IMR-90 (cell line): ENCODE data around the gene DNAI2. TPM values are rescaled to one million over a fixed set of nuclear protein-coding genes. Genes with fewer than 3 reads are reported as not detected.

ENCODE experiments used
- ATAC-seq: fragments of 200-7000 bp; cut with Tn5 transposase; 2 replicates; pipeline ENCODE4 v1.9.1; 2020; ENCODE audit warnings: low read depth, mild to moderate bottlenecking, moderate library complexity
- BruUV-seq: library from RNA; stranded (reverse); fragments of 400-500 nt; replicated peaks from 2 replicates; lab custom pipeline; 2021; lab: Mats Ljungman, UMichigan
- CTCF ChIA-PET: fragments of 300-600 bp; formaldehyde crosslinking; extraction: SDS; loops from one replicate; lab custom pipeline; 2021; ENCODE audit warnings: antibody characterized with exemption; lab: Yijun Ruan, JAX
- POLR2A ChIA-PET: fragments of 300-600 bp; sonication (Branson Sonifier 250); formaldehyde crosslinking; loops from one replicate; lab custom pipeline; 2022; ENCODE audit warnings: antibody characterized with exemption; ENCODE audit not compliant: unreplicated experiment; lab: Charles Lee
- DNase-seq: peaks from one replicate; pipeline ENCODE4 v3.0.0; 2013
- H2AFZ ChIP-seq: replicated peaks from 2 replicates; pipeline ENCODE3; 2013; ENCODE audit warnings: low read length, mild to moderate bottlenecking; ENCODE audit not compliant: poor library complexity
- H2AK5ac ChIP-seq: 2 replicates; pipeline ENCODE4 v1.6.1; 2013; ENCODE audit warnings: low read depth, low read length, inconsistent platforms
- H2AK9ac ChIP-seq: replicated peaks from 2 replicates; pipeline ENCODE3; 2013; ENCODE audit warnings: mild to moderate bottlenecking, low read depth, low read length, moderate library complexity; ENCODE audit not compliant: poor library complexity
- H2BK120ac ChIP-seq: 2 replicates; pipeline ENCODE4 v1.6.1; 2013; ENCODE audit warnings: low read depth, low read length, inconsistent platforms
- H2BK15ac ChIP-seq: 3 replicates; pipeline ENCODE4 v1.6.1; 2013; ENCODE audit warnings: low read depth, low read length, inconsistent platforms
- H2BK20ac ChIP-seq: 2 replicates; pipeline ENCODE4 v1.6.1; 2013; ENCODE audit warnings: low read depth, mild to moderate bottlenecking, inconsistent platforms, low read length, moderate library complexity
- H2BK5ac ChIP-seq: 2 replicates; pipeline ENCODE4 v1.6.1; 2013; ENCODE audit warnings: mild to moderate bottlenecking, low read depth, low read length, inconsistent platforms; ENCODE audit not compliant: poor library complexity, severe bottlenecking
- H3K14ac ChIP-seq: replicated peaks from 2 replicates; pipeline ENCODE4 v1.6.1; 2013; ENCODE audit warnings: low read depth, low read length, inconsistent platforms
- H3K18ac ChIP-seq: 2 replicates; pipeline ENCODE4 v1.6.1; 2013; ENCODE audit warnings: low read depth, low read length, control low read depth
- H3K23ac ChIP-seq: 2 replicates; pipeline ENCODE4 v1.6.1; 2013; ENCODE audit warnings: low read depth, low read length, inconsistent platforms
- H3K27ac ChIP-seq: 2 replicates; pipeline ENCODE4 v1.5.1; 2013; ENCODE audit warnings: mild to moderate bottlenecking, control low read depth, low read length; ENCODE audit not compliant: insufficient read depth
- H3K27me3 ChIP-seq: 2 replicates; pipeline ENCODE4 v1.6.1; 2013; ENCODE audit warnings: low read length; ENCODE audit not compliant: control insufficient read depth, insufficient read depth
- H3K36me3 ChIP-seq: 2 replicates; pipeline ENCODE4 v1.6.1; 2013; ENCODE audit warnings: low read length, mixed read lengths; ENCODE audit not compliant: control insufficient read depth, insufficient read depth
- H3K4ac ChIP-seq: 2 replicates; pipeline ENCODE4 v1.6.1; 2013; ENCODE audit warnings: low read depth, low read length, inconsistent platforms
- H3K4me1 ChIP-seq: 2 replicates; pipeline ENCODE4 v1.6.1; 2013; ENCODE audit warnings: low read length, mixed read lengths; ENCODE audit not compliant: control insufficient read depth, insufficient read depth
- H3K4me2 ChIP-seq: 2 replicates; pipeline ENCODE4 v1.6.1; 2013; ENCODE audit warnings: low read depth, mild to moderate bottlenecking, control low read depth, low read length, moderate library complexity
- H3K4me3 ChIP-seq: 2 replicates; pipeline ENCODE4 v1.5.1; 2013; ENCODE audit warnings: low read depth, mild to moderate bottlenecking, control low read depth, low read length, moderate library complexity; ENCODE audit not compliant: insufficient read depth
- H3K56ac ChIP-seq: 2 replicates; pipeline ENCODE4 v1.6.1; 2013; ENCODE audit warnings: low read length, inconsistent platforms; ENCODE audit not compliant: insufficient read depth; ENCODE audit errors: extremely low read depth
- H3K79me1 ChIP-seq, 2 experiments: 2 replicates each; pipeline ENCODE4 v1.6.1; 2013; ENCODE audit warnings: low read length in 2 of 2, inconsistent platforms in 1 of 2, low read depth in 1 of 2
- H3K9ac ChIP-seq: 2 replicates; pipeline ENCODE4 v1.6.1; 2013; ENCODE audit warnings: low read depth, low read length, control low read depth
- H3K9me1 ChIP-seq: 2 replicates; pipeline ENCODE4 v1.6.1; 2013; ENCODE audit warnings: low read length, inconsistent platforms; ENCODE audit not compliant: insufficient read depth
- H3K9me3 ChIP-seq: 2 replicates; pipeline ENCODE4 v1.6.1; 2013; ENCODE audit warnings: low read length; ENCODE audit not compliant: control insufficient read depth, insufficient read depth
- H4K20me1 ChIP-seq: 2 replicates; pipeline ENCODE4 v1.6.1; 2013; ENCODE audit warnings: low read length, inconsistent platforms; ENCODE audit not compliant: insufficient read depth
- H4K5ac ChIP-seq: 2 replicates; pipeline ENCODE4 v1.6.1; 2013; ENCODE audit warnings: mild to moderate bottlenecking, low read depth, low read length, control low read depth
- H4K8ac ChIP-seq, 2 experiments: 2 replicates each; pipeline ENCODE4 v1.6.1; 2013; ENCODE audit warnings: low read depth in 2 of 2, low read length in 2 of 2, control low read depth in 1 of 2, inconsistent platforms in 1 of 2
- H4K91ac ChIP-seq: 2 replicates; pipeline ENCODE4 v1.6.1; 2013; ENCODE audit warnings: low read depth, low read length, inconsistent platforms; ENCODE audit not compliant: insufficient read depth
- ELK1 ChIP-seq: fragments of 150-350 bp; IDR thresholded peaks from 2 replicates; pipeline ENCODE4 v1.6.1; 2016; ENCODE audit warnings: low read depth, mild to moderate bottlenecking, low read length, moderate library complexity, borderline replicate concordance
- POLR2A ChIP-seq: IDR thresholded peaks from 2 replicates; pipeline ENCODE4 v1.6.1; 2012; ENCODE audit warnings: mild to moderate bottlenecking, low read depth, low read length
- WGBS, 2 experiments: methylation state at CpG; one replicate each; pipeline versions ENCODE4 v1.1.5 to v1.1.7; 2013; ENCODE audit warnings: missing lambda C conversion rate in 2 of 2; ENCODE audit not compliant: insufficient read length in 1 of 2; ENCODE audit errors: extremely low coverage in 2 of 2; 5-methylcytosine and 5-hydroxymethylcytosine counted together
- dilution Hi-C: fragments of 300-500 bp; cut with HindIII; formaldehyde crosslinking; loops from one replicate; pipeline ENCODE4 v1.14.3; 2018; ENCODE audit warnings: low sequenced_read_pairs; ENCODE audit not compliant: unreplicated experiment
- in situ Hi-C: fragments of 300-500 bp; cut with MboI; formaldehyde crosslinking; loops from 3 replicates; pipeline ENCODE4 v1.14.3; 2019; ENCODE audit warnings: low sequenced_read_pairs, inconsistent platforms, mixed read lengths
- intact Hi-C: fragments of 100-400 bp; cut with micrococcal nuclease; formaldehyde crosslinking; loops from 2 replicates; pipeline ENCODE4 v1.10.0; 2022
- polyA plus RNA-seq, 3 experiments: library from polyadenylated mRNA; depleted of rRNA; stranded (reverse); fragments of >200 nt; gene quantifications; 2 replicates each; pipeline ENCODE4 v1.2.3, GENCODE V29; 2012; ENCODE audit warnings: low replicate concordance in 1 of 3
- total RNA-seq: library from RNA; depleted of rRNA; stranded (reverse); fragments of >200 nt; gene quantifications from 2 replicates; pipeline ENCODE4 v1.2.3, GENCODE V29; 2012

The DNAI2 gene
- total and polyA plus RNA-seq, 2 of the 4 experiments (the other 2 are of a cell fraction), result not detected

GRCh38 chr17:74233937-74234336 is 40.1 kb upstream of the DNAI2 start:
- Histone ChIP-seq H3K9me1 (no peaks in the 10 kb centered on the region), H3K9ac (no peak overlapping the region), H4K8ac (no peak overlapping the region), H3K14ac (no peak overlapping the region), H3K4me1 (no peaks in the 10 kb centered on the region), H2AK9ac (no peak overlapping the region), H3K23ac (no peak overlapping the region), H3K4ac (no peak overlapping the region), H3K56ac (no peak overlapping the region), H2BK120ac (no peak overlapping the region), H3K27me3 (no peaks in the 10 kb centered on the region), H3K4me2 (no peak overlapping the region), H2AK5ac (no peak overlapping the region), H3K27ac (no peak overlapping the region), H3K18ac (no peak overlapping the region), H3K9me3 (no peaks in the 10 kb centered on the region), H2BK5ac (no peak overlapping the region), H2BK20ac (no peak overlapping the region), H3K36me3 (no peaks in the 10 kb centered on the region), H2BK15ac (no peak overlapping the region), H2AFZ (no peak overlapping the region), H4K5ac (no peak overlapping the region), H4K91ac (no peak overlapping the region), H4K20me1 (no peaks in the 10 kb centered on the region), H3K79me1 (no peaks in the 10 kb centered on the region), H3K4me3 (no peak overlapping the region)
- POLR2A ChIA-PET, result no interaction called here
- no TSS peak for BruUV-seq
- ATAC-seq (no peak), DNase-seq (no peak)
- intact Hi-C loops, result no loop called here
- no peak for TF ChIP-seq POLR2A
- no peak for TF ChIP-seq ELK1
- dilution Hi-C loops, result no loop called here
- CTCF ChIA-PET, result no interaction called here
- in situ Hi-C loops, result no loop called here
- whole genome bisulfite sequencing, 2 experiments, result 55% methylated on average over 4 of the region's 8 CpGs; no CpG with 5 or more reads in 1 of the 2 experiments
